GM12872 (cell line): ENCODE measurements around the gene PLGRKT.

Experiments
- TF ChIP-seq, protein P1 (sequence below): IDR thresholded peaks from 3 replicates; pipeline ENCODE4 v1.5.1; 2011; ENCODE audit warnings: low read depth, mild to moderate bottlenecking, low read length, moderate library complexity; ENCODE audit not compliant: insufficient read depth

Gene PLGRKT

DNA sequence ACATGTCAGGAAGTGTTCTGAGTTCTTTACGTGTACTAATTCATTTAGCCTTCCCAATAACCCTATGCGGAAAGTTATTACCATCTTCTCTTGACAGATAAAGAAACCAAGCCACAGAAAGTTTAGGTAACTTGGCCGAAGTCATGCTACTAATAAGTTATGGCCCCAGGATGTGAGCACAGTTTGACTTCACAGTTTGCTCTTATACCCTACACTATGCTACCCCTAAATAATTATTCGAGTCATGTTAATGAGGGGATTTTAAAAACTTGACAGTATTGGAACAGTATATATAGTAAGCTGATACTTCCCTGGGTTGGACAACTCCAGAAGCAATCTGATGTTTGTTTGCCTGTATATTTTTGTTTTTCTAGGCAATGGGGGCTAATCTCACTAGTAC is 43.2 kb upstream of the PLGRKT start:
- TF ChIP-seq, protein P1, sequence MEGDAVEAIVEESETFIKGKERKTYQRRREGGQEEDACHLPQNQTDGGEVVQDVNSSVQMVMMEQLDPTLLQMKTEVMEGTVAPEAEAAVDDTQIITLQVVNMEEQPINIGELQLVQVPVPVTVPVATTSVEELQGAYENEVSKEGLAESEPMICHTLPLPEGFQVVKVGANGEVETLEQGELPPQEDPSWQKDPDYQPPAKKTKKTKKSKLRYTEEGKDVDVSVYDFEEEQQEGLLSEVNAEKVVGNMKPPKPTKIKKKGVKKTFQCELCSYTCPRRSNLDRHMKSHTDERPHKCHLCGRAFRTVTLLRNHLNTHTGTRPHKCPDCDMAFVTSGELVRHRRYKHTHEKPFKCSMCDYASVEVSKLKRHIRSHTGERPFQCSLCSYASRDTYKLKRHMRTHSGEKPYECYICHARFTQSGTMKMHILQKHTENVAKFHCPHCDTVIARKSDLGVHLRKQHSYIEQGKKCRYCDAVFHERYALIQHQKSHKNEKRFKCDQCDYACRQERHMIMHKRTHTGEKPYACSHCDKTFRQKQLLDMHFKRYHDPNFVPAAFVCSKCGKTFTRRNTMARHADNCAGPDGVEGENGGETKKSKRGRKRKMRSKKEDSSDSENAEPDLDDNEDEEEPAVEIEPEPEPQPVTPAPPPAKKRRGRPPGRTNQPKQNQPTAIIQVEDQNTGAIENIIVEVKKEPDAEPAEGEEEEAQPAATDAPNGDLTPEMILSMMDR = no peak

DNA sequence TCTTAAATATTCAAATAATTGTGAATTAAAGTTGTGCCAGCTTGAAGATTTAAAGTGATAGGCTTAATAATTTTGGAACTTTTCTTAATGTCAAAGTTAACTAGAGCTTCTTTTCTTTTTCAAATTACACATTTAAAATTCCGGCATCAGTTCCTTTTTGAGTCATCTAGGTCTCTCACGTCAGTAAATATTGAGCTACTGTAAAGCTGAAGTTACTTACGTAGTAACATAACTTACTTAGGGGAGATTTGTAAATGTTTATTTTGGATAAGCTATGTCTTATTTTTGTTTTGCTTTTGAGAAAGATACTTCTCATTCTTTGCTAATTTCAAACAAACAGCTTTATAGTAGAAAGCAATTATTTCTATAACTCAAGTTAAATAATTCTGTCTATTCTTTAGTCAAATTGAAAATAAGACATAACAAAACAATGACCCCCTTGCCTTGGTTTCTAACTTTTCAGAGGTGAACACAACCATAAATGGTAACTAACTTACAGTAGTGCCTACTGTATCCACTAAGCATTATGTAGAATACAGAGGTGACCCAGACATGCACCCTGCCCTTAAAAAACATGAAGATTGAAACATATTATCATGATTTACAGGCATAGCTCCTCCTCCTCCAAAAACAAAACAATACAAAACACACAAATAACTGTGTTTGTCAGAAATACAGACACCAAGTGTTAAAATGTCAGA is 42.4 kb upstream of the PLGRKT start:
- TF ChIP-seq, protein P1 = no peak

DNA sequence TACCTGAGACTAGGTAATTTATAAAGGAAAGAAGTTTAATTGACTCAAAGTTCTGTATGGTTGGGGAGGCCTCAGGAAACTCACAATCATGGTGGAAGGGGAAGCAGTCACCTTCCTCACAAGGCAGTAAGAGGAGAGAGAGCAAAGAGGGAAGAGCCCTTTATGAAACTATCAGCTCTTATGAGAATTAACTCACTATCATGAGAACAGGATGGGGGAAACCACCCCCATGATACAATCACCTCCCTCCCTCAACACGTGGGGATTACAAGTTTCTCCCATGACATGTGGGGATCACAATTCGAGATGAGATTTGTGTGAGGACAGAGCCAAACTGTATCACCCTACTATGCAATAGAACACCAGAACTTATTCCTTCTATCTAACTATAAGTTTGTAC is 40.5 kb upstream of the PLGRKT start:
- TF ChIP-seq, protein P1 = no peak

DNA sequence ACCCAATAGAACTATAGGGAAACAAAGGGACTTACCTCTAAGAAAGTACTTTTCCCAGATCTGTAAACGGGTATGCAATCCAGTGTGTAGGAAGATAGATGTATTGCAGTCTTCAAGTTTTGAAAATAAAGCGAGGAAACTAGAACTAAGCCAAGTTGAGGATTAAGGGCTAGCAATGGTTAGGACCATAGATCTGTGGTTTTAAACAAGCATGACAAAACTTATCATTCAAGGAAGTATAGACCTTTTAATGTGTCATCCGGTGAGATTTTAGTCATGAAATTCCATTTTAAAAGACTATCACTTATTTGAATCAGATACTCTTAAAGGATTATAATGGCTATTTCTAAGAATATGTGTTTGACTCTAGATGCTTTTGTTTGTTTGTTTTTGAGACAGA is 33.1 kb upstream of the PLGRKT start:
- TF ChIP-seq, protein P1 = no peak

DNA sequence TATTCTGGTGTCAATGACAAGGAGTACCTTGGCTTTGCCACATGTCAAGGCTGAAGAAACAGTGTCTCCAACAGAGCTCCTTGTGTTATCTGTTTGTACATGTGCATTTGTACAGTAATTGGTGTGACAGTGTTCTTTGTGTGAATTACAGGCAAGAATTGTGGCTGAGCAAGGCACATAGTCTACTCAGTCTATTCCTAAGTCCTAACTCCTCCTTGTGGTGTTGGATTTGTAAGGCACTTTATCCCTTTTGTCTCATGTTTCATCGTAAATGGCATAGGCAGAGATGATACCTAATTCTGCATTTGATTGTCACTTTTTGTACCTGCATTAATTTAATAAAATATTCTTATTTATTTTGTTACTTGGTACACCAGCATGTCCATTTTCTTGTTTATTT is 32.4 kb upstream of the PLGRKT start:
- TF ChIP-seq, protein P1 = no peak

DNA sequence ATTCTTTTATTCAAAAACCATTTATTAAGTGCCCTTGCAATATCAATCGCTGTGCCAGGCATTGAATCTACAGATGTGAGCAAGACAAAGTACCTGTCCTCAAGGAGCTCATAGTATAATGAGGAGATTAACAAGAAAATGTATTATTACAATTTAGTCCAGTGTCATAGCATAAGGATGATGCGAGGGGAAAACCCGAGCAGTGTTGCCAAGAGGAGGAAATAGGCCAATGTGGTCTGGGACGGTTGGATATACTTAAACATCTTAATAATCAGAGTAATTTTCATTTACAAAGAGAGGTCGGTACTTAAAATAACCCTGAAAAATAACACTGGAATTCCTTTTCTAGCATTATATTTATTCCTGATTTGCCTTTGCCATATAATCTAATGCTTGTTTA is 31.1 kb upstream of the PLGRKT start:
- TF ChIP-seq, protein P1 = no peak

DNA sequence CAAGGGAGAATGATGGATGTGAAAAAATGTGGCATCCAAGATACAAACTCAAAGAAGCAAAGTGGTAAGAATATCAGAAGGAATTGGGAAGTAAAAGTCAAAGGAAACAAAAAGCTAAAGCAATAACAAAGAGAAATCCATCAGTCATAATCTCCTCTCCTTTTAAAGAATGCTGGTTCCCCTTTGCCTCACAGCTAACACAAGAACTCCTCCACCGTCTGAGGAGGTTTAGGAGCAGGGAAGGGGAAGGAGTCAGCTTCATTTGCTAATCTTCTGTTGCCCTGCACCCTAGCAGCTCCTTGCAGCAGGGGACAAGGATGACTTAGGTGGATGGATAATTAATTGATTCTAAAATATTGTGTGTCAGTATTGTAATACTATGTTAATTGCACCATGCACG is 29.0 kb upstream of the PLGRKT start:
- TF ChIP-seq, protein P1 = no peak
